SK-N-MC (cell line): ENCODE results near the gene SEPTIN2.

ENCODE experiments used
- EZH2 ChIP-seq: fragments of 200-600 bp; sonication (generic); IDR thresholded peaks from one replicate; pipeline ENCODE4 v1.6.1; 2017; ENCODE audit warnings: antibody characterized with exemption
- POLR2AphosphoS5 ChIP-seq: IDR thresholded peaks from 2 replicates; pipeline ENCODE4 v1.6.1; 2012; ENCODE audit warnings: mild to moderate bottlenecking, low read depth, low read length, borderline replicate concordance

DNA sequence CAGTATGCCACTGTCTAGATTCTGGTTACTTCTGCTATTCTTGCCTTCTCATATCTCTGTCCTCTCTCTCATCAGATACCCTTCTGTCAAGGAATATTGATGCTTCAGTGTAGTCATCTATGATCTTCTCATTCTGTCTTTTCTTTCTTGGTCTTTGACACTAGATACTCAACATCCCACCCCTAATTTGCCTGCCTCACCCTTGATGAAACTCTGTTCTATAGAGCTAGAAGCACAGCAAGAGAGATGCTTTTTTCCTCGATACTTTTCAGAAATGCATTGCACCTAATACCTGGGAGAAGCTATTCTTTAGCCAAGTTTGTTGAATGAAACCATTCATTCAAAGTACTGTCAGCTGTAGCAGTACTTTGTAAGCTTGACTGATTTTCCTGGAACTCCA is 9.5 kb downstream of the SEPTIN2 start:
- TF ChIP-seq POLR2AphosphoS5 (no peak), EZH2 (no peak)
